SK-N-SH treated with all-trans-retinoic acid at 6 μM for 48 hours (cell line): ENCODE measurements around the gene LAMA5.

Experiments used
- BACH2 ChIP-seq: fragments of 250-450 bp; sonication (Bioruptor Pico); IDR thresholded peaks from 2 replicates; pipeline ENCODE4 v1.9.0; 2021; ENCODE audit warnings: mild to moderate bottlenecking, borderline replicate concordance
- ESRRG ChIP-seq: fragments of 250-450 bp; sonication (Bioruptor Pico); IDR thresholded peaks from 2 replicates; pipeline ENCODE4 v1.6.1; 2021; ENCODE audit warnings: mild to moderate bottlenecking
- RARB ChIP-seq: fragments of 250-450 bp; sonication (Bioruptor Pico); IDR thresholded peaks from 2 replicates; pipeline ENCODE4 v1.8.0; 2021; ENCODE audit warnings: mild to moderate bottlenecking, moderate library complexity
- ZC3H10 ChIP-seq: fragments of 250-450 bp; sonication (Bioruptor Pico); IDR thresholded peaks from 2 replicates; pipeline ENCODE4 v1.5.1; 2021; ENCODE audit warnings: mild to moderate bottlenecking, moderate library complexity
- ZFP3 ChIP-seq: fragments of 250-450 bp; sonication (Bioruptor Pico); IDR thresholded peaks from 2 replicates; pipeline ENCODE4 v1.5.0; 2020; ENCODE audit warnings: mild to moderate bottlenecking, moderate library complexity
- ZFP30 ChIP-seq: fragments of 450-650 bp; formaldehyde crosslinking; IDR thresholded peaks from 2 replicates; pipeline ENCODE4 v1.5.0; 2022; ENCODE audit warnings: mild to moderate bottlenecking, moderate library complexity
- ZNF8 ChIP-seq: fragments of 450-650 bp; formaldehyde crosslinking; IDR thresholded peaks from 2 replicates; pipeline ENCODE4 v1.5.0; 2020; ENCODE audit warnings: mild to moderate bottlenecking, moderate library complexity
- TF ChIP-seq, protein P1 (sequence below): fragments of 250-450 bp; sonication (Bioruptor Pico); IDR thresholded peaks from 2 replicates; pipeline ENCODE4 v1.8.0; 2020; ENCODE audit warnings: mild to moderate bottlenecking, moderate library complexity, borderline replicate concordance
- TF ChIP-seq, protein P2 (sequence below): fragments of 250-450 bp; sonication (Bioruptor Pico); IDR thresholded peaks from 2 replicates; pipeline ENCODE4 v1.5.1; 2021; ENCODE audit warnings: mild to moderate bottlenecking, moderate library complexity

DNA sequence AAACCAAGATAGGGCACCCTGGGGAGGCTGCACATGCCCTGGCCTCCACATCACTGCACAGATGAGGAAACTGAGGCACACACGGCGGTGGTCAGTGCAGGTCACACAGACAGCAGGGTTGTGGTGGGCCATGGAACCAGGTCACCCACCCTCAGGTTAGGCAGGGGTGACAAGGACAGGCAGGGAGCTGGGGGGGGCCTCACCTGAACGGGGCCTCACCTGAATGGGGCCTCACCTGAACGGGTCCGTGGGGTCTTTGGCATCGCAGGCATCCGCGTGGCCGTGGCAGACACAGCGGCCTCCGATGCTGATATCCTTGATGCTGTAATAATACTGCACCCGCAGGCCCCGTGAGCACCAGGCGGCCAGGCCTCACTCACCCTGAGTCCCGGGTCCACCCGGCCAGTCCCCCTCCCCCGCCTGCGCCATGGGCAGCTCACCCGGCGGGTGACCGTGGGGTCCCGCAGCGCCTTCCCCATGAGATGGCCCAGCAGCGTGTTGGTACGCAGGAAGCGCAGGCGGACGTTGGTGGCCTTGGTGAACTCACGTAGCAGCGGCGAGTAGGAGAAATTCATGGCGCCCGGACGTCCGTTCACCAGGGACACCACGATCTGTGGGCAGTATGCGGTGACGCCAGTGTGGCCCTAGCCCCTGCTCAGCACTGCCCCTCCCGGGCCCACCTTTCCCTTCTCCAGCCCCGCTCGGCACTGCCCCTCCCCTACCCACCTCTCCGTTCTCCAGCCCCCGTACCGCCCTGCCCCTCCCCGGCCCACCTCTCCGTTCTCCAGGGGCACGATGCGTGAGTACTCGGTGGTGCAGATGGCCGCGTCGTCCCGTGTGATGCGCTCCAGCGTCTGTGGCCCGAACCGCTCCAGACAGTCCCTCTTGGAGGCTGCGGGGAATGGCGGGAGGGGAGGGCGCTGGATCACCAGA lies 15.4 kb downstream of the LAMA5 start:
- TF ChIP-seq RARB (CRISPR knock-in tag), result no peak
- TF ChIP-seq, protein P1, sequence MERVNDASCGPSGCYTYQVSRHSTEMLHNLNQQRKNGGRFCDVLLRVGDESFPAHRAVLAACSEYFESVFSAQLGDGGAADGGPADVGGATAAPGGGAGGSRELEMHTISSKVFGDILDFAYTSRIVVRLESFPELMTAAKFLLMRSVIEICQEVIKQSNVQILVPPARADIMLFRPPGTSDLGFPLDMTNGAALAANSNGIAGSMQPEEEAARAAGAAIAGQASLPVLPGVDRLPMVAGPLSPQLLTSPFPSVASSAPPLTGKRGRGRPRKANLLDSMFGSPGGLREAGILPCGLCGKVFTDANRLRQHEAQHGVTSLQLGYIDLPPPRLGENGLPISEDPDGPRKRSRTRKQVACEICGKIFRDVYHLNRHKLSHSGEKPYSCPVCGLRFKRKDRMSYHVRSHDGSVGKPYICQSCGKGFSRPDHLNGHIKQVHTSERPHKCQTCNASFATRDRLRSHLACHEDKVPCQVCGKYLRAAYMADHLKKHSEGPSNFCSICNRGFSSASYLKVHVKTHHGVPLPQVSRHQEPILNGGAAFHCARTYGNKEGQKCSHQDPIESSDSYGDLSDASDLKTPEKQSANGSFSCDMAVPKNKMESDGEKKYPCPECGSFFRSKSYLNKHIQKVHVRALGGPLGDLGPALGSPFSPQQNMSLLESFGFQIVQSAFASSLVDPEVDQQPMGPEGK, result no peak
- TF ChIP-seq ZFP3, result no peak
- no peak for TF ChIP-seq ZC3H10
- no peak for TF ChIP-seq BACH2
- TF ChIP-seq ZFP30 (CRISPR knock-in tag), result no peak
- TF ChIP-seq ESRRG (CRISPR knock-in tag), result no peak
- TF ChIP-seq, protein P2, sequence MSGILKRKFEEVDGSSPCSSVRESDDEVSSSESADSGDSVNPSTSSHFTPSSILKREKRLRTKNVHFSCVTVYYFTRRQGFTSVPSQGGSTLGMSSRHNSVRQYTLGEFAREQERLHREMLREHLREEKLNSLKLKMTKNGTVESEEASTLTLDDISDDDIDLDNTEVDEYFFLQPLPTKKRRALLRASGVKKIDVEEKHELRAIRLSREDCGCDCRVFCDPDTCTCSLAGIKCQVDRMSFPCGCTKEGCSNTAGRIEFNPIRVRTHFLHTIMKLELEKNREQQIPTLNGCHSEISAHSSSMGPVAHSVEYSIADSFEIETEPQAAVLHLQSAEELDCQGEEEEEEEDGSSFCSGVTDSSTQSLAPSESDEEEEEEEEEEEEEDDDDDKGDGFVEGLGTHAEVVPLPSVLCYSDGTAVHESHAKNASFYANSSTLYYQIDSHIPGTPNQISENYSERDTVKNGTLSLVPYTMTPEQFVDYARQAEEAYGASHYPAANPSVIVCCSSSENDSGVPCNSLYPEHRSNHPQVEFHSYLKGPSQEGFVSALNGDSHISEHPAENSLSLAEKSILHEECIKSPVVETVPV (CRISPR knock-in tag), result no peak
- TF ChIP-seq ZNF8 (CRISPR knock-in tag), result no peak
